ENCODE results near the gene STMN3.

- no peak for TF ChIP-seq POLR2A (IDR thresholded peaks at IDR 0.05)
- no peak for TF ChIP-seq CTCF (IDR thresholded peaks at IDR 0.05)
Observed at GRCh38 chr20:63686094-63686491, 32.9 kb upstream of the STMN3 start.

Measured in testis (tissue), 2 donors.